Hepatocyte (in vitro differentiated cells): ENCODE measurements around the gene ADAMTS12. TPM values are rescaled to one million over a fixed set of nuclear protein-coding genes. Genes with fewer than 3 reads are reported as not detected.

ENCODE experiments used
- DNase-seq: peaks from one replicate; pipeline ENCODE4 v3.0.0-alpha.2; 2016; ENCODE audit warnings: low spot score
- H2AFZ ChIP-seq: fragments of 200-600 bp; sonication (generic); 2 replicates; pipeline ENCODE4 v1.6.0; 2016; ENCODE audit warnings: antibody characterized with exemption, mild to moderate bottlenecking
- H3K27ac ChIP-seq: fragments of 200-600 bp; sonication (generic); 2 replicates; pipeline ENCODE4 v1.5.1; 2016; ENCODE audit warnings: mild to moderate bottlenecking
- H3K27me3 ChIP-seq: fragments of 200-600 bp; sonication (generic); 2 replicates; pipeline ENCODE4 v1.6.1; 2016
- H3K36me3 ChIP-seq: fragments of 200-600 bp; sonication (generic); replicated peaks from 2 replicates; pipeline ENCODE4 v1.5.1; 2016; ENCODE audit warnings: low read depth; ENCODE audit not compliant: insufficient read depth
- H3K4me1 ChIP-seq: fragments of 200-600 bp; sonication (generic); 2 replicates; pipeline ENCODE4 v1.5.1; 2016; ENCODE audit warnings: mild to moderate bottlenecking, moderate library complexity; ENCODE audit not compliant: insufficient read depth
- H3K4me2 ChIP-seq: fragments of 200-600 bp; sonication (generic); 2 replicates; pipeline ENCODE4 v1.6.0; 2016
- H3K4me3 ChIP-seq: fragments of 200-600 bp; sonication (generic); 2 replicates; pipeline ENCODE4 v1.5.1; 2016; ENCODE audit warnings: mild to moderate bottlenecking
- H3K79me2 ChIP-seq: fragments of 200-600 bp; sonication (generic); 2 replicates; pipeline ENCODE4 v1.6.0; 2017; ENCODE audit warnings: mild to moderate bottlenecking
- H3K9me2 ChIP-seq: fragments of 200-600 bp; sonication (generic); replicated peaks from 2 replicates; pipeline ENCODE4 v1.6.0; 2017; ENCODE audit warnings: mild to moderate bottlenecking; ENCODE audit not compliant: insufficient read depth
- H3K9me3 ChIP-seq: fragments of 200-600 bp; sonication (generic); 2 replicates; pipeline ENCODE4 v1.5.1; 2016; ENCODE audit warnings: low read depth, mild to moderate bottlenecking
- H4K20me1 ChIP-seq: fragments of 200-600 bp; sonication (generic); 2 replicates; pipeline ENCODE4 v1.6.0; 2016; ENCODE audit warnings: mild to moderate bottlenecking; ENCODE audit not compliant: insufficient read depth, poor library complexity, severe bottlenecking
- EZH2 ChIP-seq: fragments of 200-600 bp; sonication (generic); IDR thresholded peaks from 2 replicates; pipeline ENCODE4 v1.6.1; 2016; ENCODE audit warnings: antibody characterized with exemption, mild to moderate bottlenecking, borderline replicate concordance
- EZH2phosphoT487 ChIP-seq: fragments of 200-600 bp; sonication (generic); IDR thresholded peaks from one replicate; pipeline ENCODE4 v1.6.1; 2018; ENCODE audit warnings: antibody characterized with exemption, mild to moderate bottlenecking, low read depth, moderate library complexity; ENCODE audit not compliant: unreplicated experiment, severe bottlenecking
- WGBS: methylation state at CpG from one replicate; pipeline ENCODE4 v1.1.6; 2016; ENCODE audit warnings: low lambda C conversion rate; ENCODE audit errors: missing lambda C conversion rate; 5-methylcytosine and 5-hydroxymethylcytosine counted together
- polyA plus RNA-seq: library from polyadenylated mRNA; unstranded; fragments of >200 nt; fragmentation: Nextera tagmentation; extraction: Ambion mirVana; gene quantifications from 2 replicates; pipeline ENCODE4 v1.2.1, GENCODE V29; 2016
- total RNA-seq: library from RNA; depleted of rRNA; stranded (reverse); fragments of >200 nt; gene quantifications from 2 replicates; pipeline ENCODE4 v1.2.3, GENCODE V29; 2014
- TF ChIP-seq, protein P1 (sequence below): fragments of 200-600 bp; sonication (generic); IDR thresholded peaks from 2 replicates; pipeline ENCODE4 v1.5.1; 2016; ENCODE audit warnings: antibody characterized with exemption, mild to moderate bottlenecking; ENCODE audit not compliant: poor library complexity

ADAMTS12 gene
- total and polyA plus RNA-seq, 2 experiments from 2014 or later: 3.2 to 8.9 TPM

DNA sequence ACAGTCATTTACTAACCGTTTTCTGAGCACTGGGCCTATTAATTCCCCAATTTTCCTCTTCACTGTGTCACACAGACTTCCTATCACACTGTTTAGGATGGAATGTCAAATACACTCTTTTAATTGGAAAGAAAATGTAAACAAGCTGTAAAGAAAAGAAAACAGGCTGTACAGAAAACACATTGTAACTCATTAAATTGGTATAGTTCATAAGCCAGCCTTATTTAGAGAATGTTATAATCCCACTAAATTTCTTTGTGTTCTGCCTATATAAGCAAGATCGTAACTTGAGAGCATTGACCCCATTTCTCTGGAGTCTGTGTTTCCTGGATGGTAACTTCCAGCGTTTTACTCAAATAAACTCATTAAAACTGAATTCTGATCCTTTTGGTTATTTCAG, 404.6 kb downstream of the ADAMTS12 start:
- no peak for DNase-seq
- no peaks in the 10 kb centered on the region for H3K4me1 ChIP-seq
- WGBS: 36% methylated on average over 3 of the region's 3 CpGs
- no peak overlapping the region for H3K4me2 ChIP-seq
- H3K4me3 ChIP-seq: no peak overlapping the region
- H3K79me2 ChIP-seq: no peaks in the 10 kb centered on the region
- H3K9me2 ChIP-seq: no peaks in the 10 kb centered on the region
- H3K9me3 ChIP-seq: no peaks in the 10 kb centered on the region
- H3K27ac ChIP-seq: no peak overlapping the region
- no peaks in the 10 kb centered on the region for H3K36me3 ChIP-seq
- H3K27me3 ChIP-seq: no peaks in the 10 kb centered on the region
- no peak for TF ChIP-seq EZH2
- TF ChIP-seq, protein P1, sequence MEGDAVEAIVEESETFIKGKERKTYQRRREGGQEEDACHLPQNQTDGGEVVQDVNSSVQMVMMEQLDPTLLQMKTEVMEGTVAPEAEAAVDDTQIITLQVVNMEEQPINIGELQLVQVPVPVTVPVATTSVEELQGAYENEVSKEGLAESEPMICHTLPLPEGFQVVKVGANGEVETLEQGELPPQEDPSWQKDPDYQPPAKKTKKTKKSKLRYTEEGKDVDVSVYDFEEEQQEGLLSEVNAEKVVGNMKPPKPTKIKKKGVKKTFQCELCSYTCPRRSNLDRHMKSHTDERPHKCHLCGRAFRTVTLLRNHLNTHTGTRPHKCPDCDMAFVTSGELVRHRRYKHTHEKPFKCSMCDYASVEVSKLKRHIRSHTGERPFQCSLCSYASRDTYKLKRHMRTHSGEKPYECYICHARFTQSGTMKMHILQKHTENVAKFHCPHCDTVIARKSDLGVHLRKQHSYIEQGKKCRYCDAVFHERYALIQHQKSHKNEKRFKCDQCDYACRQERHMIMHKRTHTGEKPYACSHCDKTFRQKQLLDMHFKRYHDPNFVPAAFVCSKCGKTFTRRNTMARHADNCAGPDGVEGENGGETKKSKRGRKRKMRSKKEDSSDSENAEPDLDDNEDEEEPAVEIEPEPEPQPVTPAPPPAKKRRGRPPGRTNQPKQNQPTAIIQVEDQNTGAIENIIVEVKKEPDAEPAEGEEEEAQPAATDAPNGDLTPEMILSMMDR: no peak
- TF ChIP-seq EZH2phosphoT487: no peak
- no peak overlapping the region for H2AFZ ChIP-seq
- H4K20me1 ChIP-seq: no peaks in the 10 kb centered on the region

DNA sequence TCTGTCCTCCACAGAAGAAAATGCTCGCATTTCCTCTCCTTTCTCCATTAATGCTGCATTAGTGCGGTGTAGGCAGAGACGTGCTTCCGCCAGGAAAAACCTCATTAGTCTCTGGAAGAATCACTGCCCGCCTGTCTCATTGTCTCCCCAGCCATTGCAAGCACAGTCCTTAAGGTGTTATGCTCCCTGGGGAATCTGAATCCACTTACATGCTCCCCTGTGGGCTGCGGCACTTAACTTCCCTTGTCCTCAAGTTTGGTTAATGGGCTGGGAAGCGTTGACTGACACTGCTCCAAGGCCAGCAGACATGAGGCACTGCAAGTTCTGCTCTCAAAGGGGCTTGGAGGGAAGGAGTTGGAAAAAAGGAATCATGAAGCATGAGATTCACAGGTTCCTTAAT, 409.5 kb downstream of the ADAMTS12 start:
- H3K9me2 ChIP-seq: no peaks in the 10 kb centered on the region
- H4K20me1 ChIP-seq: no peaks in the 10 kb centered on the region
- no peaks in the 10 kb centered on the region for H3K36me3 ChIP-seq
- no peak overlapping the region for H3K4me2 ChIP-seq
- no peak overlapping the region for H3K4me3 ChIP-seq
- WGBS: 67% methylated on average over 7 of the region's 7 CpGs
- no peak for TF ChIP-seq EZH2
- TF ChIP-seq, protein P1: no peak
- no peak for TF ChIP-seq EZH2phosphoT487
- no peak for DNase-seq
- H3K4me1 ChIP-seq: no peaks in the 10 kb centered on the region
- H3K27ac ChIP-seq: no peak overlapping the region
- H2AFZ ChIP-seq: no peak overlapping the region
- H3K79me2 ChIP-seq: no peaks in the 10 kb centered on the region
- no peaks in the 10 kb centered on the region for H3K9me3 ChIP-seq
- no peaks in the 10 kb centered on the region for H3K27me3 ChIP-seq

DNA sequence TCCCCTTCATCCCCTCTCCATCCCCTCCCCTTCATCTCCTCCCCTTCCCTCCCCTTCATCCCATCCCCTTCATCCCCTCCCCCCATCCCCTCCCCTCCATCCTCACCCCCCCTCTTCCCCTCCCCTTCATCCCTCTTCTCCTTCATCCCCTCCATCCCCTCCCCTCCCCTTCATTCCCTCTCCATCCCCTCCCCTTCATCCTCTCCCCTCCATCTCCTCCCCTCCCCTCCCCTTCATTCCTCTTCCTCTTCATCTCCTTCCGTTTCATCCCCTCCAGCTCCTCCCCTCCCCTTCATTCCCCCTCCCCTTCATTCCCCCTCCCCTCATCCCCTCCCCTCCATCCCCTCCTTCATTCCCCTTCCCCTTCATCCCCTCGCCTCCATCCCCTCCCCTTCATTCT, 410.9 kb downstream of the ADAMTS12 start:
- H3K36me3 ChIP-seq: no peaks in the 10 kb centered on the region
- WGBS: no CpG with 5 or more reads among the region's 2 CpGs
- TF ChIP-seq, protein P1: no peak
- TF ChIP-seq EZH2 (no peak), EZH2phosphoT487 (no peak)
- H3K4me2 ChIP-seq: no peak overlapping the region
- no peak overlapping the region for H3K4me3 ChIP-seq
- no peak overlapping the region for H2AFZ ChIP-seq
- no peak for DNase-seq
- H3K27ac ChIP-seq: no peak overlapping the region
- H4K20me1 ChIP-seq: no peaks in the 10 kb centered on the region
- no peaks in the 10 kb centered on the region for H3K9me2 ChIP-seq
- no peaks in the 10 kb centered on the region for H3K79me2 ChIP-seq
- H3K9me3 ChIP-seq: no peaks in the 10 kb centered on the region
- no peaks in the 10 kb centered on the region for H3K27me3 ChIP-seq
- no peaks in the 10 kb centered on the region for H3K4me1 ChIP-seq

GRCh38 chr5:33479311-33479710, 412.5 kb downstream of the ADAMTS12 start:
- no peak for TF ChIP-seq EZH2phosphoT487
- TF ChIP-seq, protein P1: no peak
- TF ChIP-seq EZH2: no peak
- Histone ChIP-seq H2AFZ (no peak overlapping the region), H3K27me3 (no peaks in the 10 kb centered on the region), H3K4me2 (no peak overlapping the region), H4K20me1 (no peaks in the 10 kb centered on the region), H3K9me3 (no peaks in the 10 kb centered on the region), H3K36me3 (peaks cover 3% of the 10 kb centered on the region), H3K79me2 (no peaks in the 10 kb centered on the region), H3K27ac (no peak overlapping the region), H3K4me1 (no peaks in the 10 kb centered on the region), H3K4me3 (no peak overlapping the region), H3K9me2 (no peaks in the 10 kb centered on the region)
- 98% methylated on average over 3 of the region's 3 CpGs for WGBS
- DNase-seq: no peak
